Neural cell (in vitro differentiated cells): ENCODE results near the gene ARHGAP18.

Source experiments
- CTCF ChIP-seq: fragments of 450-650 bp; IDR thresholded peaks from 2 replicates; pipeline ENCODE4 v1.5.1; 2014; ENCODE audit warnings: antibody characterized with exemption, mild to moderate bottlenecking, moderate library complexity; ENCODE audit not compliant: poor library complexity, severe bottlenecking
- EP300 ChIP-seq: fragments of 450-650 bp; conservative IDR thresholded peaks from 2 replicates; pipeline ENCODE4 v1.6.1; 2014; ENCODE audit warnings: antibody characterized with exemption, mild to moderate bottlenecking, moderate library complexity; ENCODE audit not compliant: poor library complexity, severe bottlenecking
- EZH2 ChIP-seq: fragments of 200-600, 300-800 bp; shearing (Covaris generic), sonication (generic); IDR thresholded peaks from 2 replicates; pipeline ENCODE4 v1.6.1; 2014; ENCODE audit warnings: antibody characterized with exemption, low read length, borderline replicate concordance, mild to moderate bottlenecking; ENCODE audit not compliant: insufficient read depth, poor library complexity, severe bottlenecking
- POLR2AphosphoS5 ChIP-seq: IDR thresholded peaks from 2 replicates; pipeline ENCODE4 v1.6.1; 2012
- REST ChIP-seq: IDR thresholded peaks from 2 replicates; pipeline ENCODE4 v1.6.1; 2012; ENCODE audit warnings: borderline replicate concordance
- SMC3 ChIP-seq: fragments of 450-650 bp; conservative IDR thresholded peaks from 2 replicates; pipeline ENCODE4 v1.6.1; 2014; ENCODE audit warnings: antibody characterized with exemption, mild to moderate bottlenecking, moderate library complexity; ENCODE audit not compliant: poor library complexity
- TAF1 ChIP-seq: IDR thresholded peaks from 2 replicates; pipeline ENCODE4 v1.6.1; 2012; ENCODE audit warnings: low read depth

- TF ChIP-seq CTCF (no peak), SMC3 (no peak), EZH2 (no peak), EP300 (no peak), REST (no peak), TAF1 (no peak), POLR2AphosphoS5 (no peak)
These were observed 64.0 kb downstream of the ARHGAP18 start for GRCh38 chr6:129645830-129646579.
